ENCODE results near the gene ZMYND12. TPM values are rescaled to one million over a fixed set of nuclear protein-coding genes. Genes with fewer than 3 reads are reported as not detected.

The ZMYND12 gene
- polyA plus RNA-seq, 1 donor from 2014 or later = 0.21 TPM

DNA sequence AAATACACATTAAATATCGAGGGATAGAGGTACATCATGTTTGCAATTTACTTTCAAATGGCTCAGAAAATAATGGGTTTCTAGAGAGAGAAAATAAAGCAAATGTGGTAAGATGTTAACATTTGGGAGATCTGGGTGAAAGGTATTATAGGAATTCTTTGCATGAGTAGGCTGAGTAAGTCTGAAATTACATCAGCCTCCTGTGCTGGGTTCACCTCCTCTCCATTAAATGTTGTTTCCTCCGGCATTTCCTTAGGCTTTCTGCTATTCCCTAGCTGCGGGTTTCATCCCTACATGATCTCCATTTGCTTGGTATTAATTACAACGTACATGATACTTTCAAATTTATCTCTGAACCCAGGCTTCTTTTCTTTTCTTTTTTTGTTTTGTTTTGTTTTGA is 31.6 kb downstream of the ZMYND12 start (continued):
- TF ChIP-seq, protein P1, sequence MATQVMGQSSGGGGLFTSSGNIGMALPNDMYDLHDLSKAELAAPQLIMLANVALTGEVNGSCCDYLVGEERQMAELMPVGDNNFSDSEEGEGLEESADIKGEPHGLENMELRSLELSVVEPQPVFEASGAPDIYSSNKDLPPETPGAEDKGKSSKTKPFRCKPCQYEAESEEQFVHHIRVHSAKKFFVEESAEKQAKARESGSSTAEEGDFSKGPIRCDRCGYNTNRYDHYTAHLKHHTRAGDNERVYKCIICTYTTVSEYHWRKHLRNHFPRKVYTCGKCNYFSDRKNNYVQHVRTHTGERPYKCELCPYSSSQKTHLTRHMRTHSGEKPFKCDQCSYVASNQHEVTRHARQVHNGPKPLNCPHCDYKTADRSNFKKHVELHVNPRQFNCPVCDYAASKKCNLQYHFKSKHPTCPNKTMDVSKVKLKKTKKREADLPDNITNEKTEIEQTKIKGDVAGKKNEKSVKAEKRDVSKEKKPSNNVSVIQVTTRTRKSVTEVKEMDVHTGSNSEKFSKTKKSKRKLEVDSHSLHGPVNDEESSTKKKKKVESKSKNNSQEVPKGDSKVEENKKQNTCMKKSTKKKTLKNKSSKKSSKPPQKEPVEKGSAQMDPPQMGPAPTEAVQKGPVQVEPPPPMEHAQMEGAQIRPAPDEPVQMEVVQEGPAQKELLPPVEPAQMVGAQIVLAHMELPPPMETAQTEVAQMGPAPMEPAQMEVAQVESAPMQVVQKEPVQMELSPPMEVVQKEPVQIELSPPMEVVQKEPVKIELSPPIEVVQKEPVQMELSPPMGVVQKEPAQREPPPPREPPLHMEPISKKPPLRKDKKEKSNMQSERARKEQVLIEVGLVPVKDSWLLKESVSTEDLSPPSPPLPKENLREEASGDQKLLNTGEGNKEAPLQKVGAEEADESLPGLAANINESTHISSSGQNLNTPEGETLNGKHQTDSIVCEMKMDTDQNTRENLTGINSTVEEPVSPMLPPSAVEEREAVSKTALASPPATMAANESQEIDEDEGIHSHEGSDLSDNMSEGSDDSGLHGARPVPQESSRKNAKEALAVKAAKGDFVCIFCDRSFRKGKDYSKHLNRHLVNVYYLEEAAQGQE (IDR thresholded peaks at IDR 0.05; ENCODE audit: borderline replicate concordance) = no peak

DNA sequence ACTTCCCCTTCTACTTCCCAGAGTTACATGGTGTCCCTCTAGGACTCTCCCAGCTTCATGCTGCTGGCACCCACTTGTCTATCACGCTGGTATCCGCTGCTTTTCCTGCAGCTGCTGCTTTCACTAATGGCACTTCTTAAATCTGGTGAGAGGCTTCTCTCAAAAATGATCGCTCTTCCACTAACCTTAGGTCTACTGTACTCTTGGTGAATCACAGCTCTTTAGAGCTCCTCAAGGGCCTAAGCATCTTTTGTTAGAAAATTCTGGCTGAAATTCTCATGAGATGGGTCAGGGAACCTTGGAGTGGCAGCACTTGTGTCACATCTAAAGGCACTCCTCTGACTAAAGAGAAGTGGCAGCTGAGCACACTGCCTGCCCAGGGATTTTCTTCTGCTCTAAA is 32.1 kb downstream of the ZMYND12 start:
- no peak for TF ChIP-seq EZH2 (IDR thresholded peaks at IDR 0.05; ENCODE audit: borderline replicate concordance, insufficient read depth, low read length, poor library complexity, severe bottlenecking)
- Histone ChIP-seq H2AFZ (ENCODE audit: low read depth, low read length) (no peak overlapping the region), H3K79me2 (replicated peaks; ENCODE audit: insufficient read depth, low read length) (no peaks in the 10 kb centered on the region), H4K20me1 (ENCODE audit: insufficient read depth) (no peaks in the 10 kb centered on the region), H3F3A (ENCODE audit: insufficient read depth, low read length, poor library complexity, severe bottlenecking) (peaks cover 32% of the 10 kb centered on the region), H3K9ac (ENCODE audit: low read length) (peak overlapping the region; percentile 50), H3K4me3 (ENCODE audit: low read length) (peak overlapping the region; percentile 14), H3K27ac (ENCODE audit: low read length) (peak overlapping the region; percentile 94), H3K4me2 (ENCODE audit: low read length) (no peak overlapping the region), H3K36me3 (ENCODE audit: insufficient read depth, low read length) (no peaks in the 10 kb centered on the region), H3K9me2 (ENCODE audit: insufficient read depth, low read length) (no peaks in the 10 kb centered on the region), H3K9me3 (ENCODE audit: low read length) (no peaks in the 10 kb centered on the region), H3K27me3 (ENCODE audit: insufficient read depth, low read depth, low read length) (no peaks in the 10 kb centered on the region)

DNA sequence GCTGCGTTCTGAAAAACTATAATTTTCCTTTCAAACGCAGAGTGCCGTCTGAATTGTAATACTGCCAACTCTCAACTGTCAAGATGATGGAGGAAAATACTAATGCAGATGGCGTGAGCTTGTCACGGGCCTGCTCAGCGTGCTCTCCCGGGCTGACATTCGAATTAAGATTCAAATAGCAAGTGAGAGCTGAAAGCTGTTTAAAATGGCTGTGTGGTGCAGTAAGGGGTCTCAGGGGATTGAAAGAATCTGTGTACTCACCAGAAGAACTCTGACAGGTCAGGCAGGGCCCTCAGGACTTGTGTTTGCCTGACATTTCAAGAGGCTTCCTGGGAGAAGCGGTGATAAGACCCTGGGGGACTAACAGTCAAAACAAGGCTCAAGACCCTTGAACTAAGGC is 33.1 kb downstream of the ZMYND12 start:
- peak; percentile 47 for TF ChIP-seq RAD21 (conservative IDR thresholded peaks at IDR 0.05)
- peak; percentile 66 for TF ChIP-seq MXI1 (conservative IDR thresholded peaks at IDR 0.05; ENCODE audit: poor library complexity, severe bottlenecking)
- peak; percentile 100 for TF ChIP-seq EP300 (conservative IDR thresholded peaks at IDR 0.05; ENCODE audit: poor library complexity, severe bottlenecking)
- TF ChIP-seq, protein P2, sequence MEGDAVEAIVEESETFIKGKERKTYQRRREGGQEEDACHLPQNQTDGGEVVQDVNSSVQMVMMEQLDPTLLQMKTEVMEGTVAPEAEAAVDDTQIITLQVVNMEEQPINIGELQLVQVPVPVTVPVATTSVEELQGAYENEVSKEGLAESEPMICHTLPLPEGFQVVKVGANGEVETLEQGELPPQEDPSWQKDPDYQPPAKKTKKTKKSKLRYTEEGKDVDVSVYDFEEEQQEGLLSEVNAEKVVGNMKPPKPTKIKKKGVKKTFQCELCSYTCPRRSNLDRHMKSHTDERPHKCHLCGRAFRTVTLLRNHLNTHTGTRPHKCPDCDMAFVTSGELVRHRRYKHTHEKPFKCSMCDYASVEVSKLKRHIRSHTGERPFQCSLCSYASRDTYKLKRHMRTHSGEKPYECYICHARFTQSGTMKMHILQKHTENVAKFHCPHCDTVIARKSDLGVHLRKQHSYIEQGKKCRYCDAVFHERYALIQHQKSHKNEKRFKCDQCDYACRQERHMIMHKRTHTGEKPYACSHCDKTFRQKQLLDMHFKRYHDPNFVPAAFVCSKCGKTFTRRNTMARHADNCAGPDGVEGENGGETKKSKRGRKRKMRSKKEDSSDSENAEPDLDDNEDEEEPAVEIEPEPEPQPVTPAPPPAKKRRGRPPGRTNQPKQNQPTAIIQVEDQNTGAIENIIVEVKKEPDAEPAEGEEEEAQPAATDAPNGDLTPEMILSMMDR (IDR thresholded peaks at IDR 0.05; ENCODE audit: poor library complexity, severe bottlenecking) = peak; percentile 9
- TF ChIP-seq, protein P1 (IDR thresholded peaks at IDR 0.05; ENCODE audit: borderline replicate concordance) = peak; percentile 74
- TF ChIP-seq POLR2AphosphoS5 (IDR thresholded peaks at IDR 0.05) = peak; percentile 99
- no peak for TF ChIP-seq EZH2 (IDR thresholded peaks at IDR 0.05; ENCODE audit: borderline replicate concordance, insufficient read depth, low read length, poor library complexity, severe bottlenecking)
- peak; percentile 36 for TF ChIP-seq SMC3 (conservative IDR thresholded peaks at IDR 0.05; ENCODE audit: poor library complexity)
- peak; percentile 43 for TF ChIP-seq TAF1 (IDR thresholded peaks at IDR 0.05; ENCODE audit: low read depth)
- H3K9me3 ChIP-seq (ENCODE audit: low read length) = no peaks in the 10 kb centered on the region
- no peaks in the 10 kb centered on the region for H3K27me3 ChIP-seq (ENCODE audit: insufficient read depth, low read depth, low read length)
- H4K20me1 ChIP-seq (ENCODE audit: insufficient read depth) = no peaks in the 10 kb centered on the region
- no peak overlapping the region for H2AFZ ChIP-seq (ENCODE audit: low read depth, low read length)
- H3K36me3 ChIP-seq (ENCODE audit: insufficient read depth, low read length) = no peaks in the 10 kb centered on the region
- peak overlapping the region; percentile 14 for H3K4me3 ChIP-seq (ENCODE audit: low read length)
- peaks cover 32% of the 10 kb centered on the region for H3F3A ChIP-seq (ENCODE audit: insufficient read depth, low read length, poor library complexity, severe bottlenecking)
- no peaks in the 10 kb centered on the region for H3K79me2 ChIP-seq (replicated peaks; ENCODE audit: insufficient read depth, low read length)
- H3K27ac ChIP-seq (ENCODE audit: low read length) = peak overlapping the region; percentile 95
- H3K9ac ChIP-seq (ENCODE audit: low read length) = peak overlapping the region; percentile 50
- no peak overlapping the region for H3K4me2 ChIP-seq (ENCODE audit: low read length)
- H3K9me2 ChIP-seq (ENCODE audit: insufficient read depth, low read length) = no peaks in the 10 kb centered on the region
